ENCODE measurements around the gene SAV1.

The SAV1 gene

DNA sequence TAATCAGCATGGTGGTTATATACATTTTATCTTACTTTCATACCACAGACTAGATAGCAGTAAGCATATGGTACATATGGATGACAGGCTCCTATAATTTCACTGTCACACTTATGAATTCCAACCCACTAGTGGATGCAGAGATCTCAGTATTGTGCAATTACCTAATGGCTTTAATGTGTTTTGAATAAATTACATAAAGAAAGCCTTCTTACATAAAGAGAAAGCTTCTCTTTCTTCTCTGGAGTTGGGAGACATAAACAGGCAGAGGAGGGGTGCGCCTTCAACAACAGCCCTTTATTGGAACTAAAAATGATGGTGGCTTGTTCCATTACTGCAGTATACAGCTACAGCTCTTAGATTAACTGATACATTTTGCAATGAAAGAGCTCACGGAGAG, 52.6 kb downstream of the SAV1 start:
- in situ Hi-C loops (cut with HindIII; ENCODE audit: low pct_unique_long_range_greater_than_20kb, low sequenced_read_pairs), result no loop called here
- TF ChIP-seq JUND (IDR thresholded peaks at IDR 0.05; ENCODE audit: low read depth), result no peak

GRCh38 chr14:50615056-50615455, 53.0 kb downstream of the SAV1 start:
- in situ Hi-C loops (cut with HindIII; ENCODE audit: low pct_unique_long_range_greater_than_20kb, low sequenced_read_pairs), result no loop called here
- no peak for DNase-seq (ENCODE audit: low read depth in 1 of 2, low spot score in 1 of 2)
- no peak for TF ChIP-seq JUND (IDR thresholded peaks at IDR 0.05; ENCODE audit: low read depth)

More for the DNA sequence above, 52.6 kb downstream of the SAV1 start:
- no peak for DNase-seq (ENCODE audit: low read depth in 1 of 2, low spot score in 1 of 2)

DNA sequence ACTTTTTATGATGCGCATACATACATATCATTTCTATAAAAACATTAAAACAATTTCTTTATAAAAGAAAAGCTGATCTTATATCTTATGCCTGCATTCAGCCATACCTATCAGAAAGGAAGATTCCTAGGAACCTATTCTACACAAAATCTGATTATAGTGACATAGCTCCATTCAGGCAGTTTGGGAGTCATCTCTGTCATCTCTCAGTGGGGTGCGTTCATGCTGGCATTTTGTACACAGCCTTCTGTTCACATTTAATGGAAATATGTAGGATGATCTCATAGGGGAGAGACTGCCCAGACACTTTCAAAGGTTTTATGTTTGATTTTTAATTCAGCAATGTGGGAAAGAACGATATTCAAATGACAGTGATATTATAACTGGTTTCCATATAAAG, 55.3 kb downstream of the SAV1 start:
- TF ChIP-seq JUND (IDR thresholded peaks at IDR 0.05; ENCODE audit: low read depth), result no peak
- in situ Hi-C loops (cut with HindIII; ENCODE audit: low pct_unique_long_range_greater_than_20kb, low sequenced_read_pairs), result no loop called here
- no peak for DNase-seq (ENCODE audit: low read depth in 1 of 2, low spot score in 1 of 2)

- in situ Hi-C loops (cut with HindIII; ENCODE audit: low pct_unique_long_range_greater_than_20kb, low sequenced_read_pairs), result no loop called here
- TF ChIP-seq JUND (IDR thresholded peaks at IDR 0.05; ENCODE audit: low read depth), result no peak
- no peak for DNase-seq (ENCODE audit: low read depth in 1 of 2, low spot score in 1 of 2)
These were observed 57.6 kb downstream of the SAV1 start for GRCh38 chr14:50610465-50610864.

DNA sequence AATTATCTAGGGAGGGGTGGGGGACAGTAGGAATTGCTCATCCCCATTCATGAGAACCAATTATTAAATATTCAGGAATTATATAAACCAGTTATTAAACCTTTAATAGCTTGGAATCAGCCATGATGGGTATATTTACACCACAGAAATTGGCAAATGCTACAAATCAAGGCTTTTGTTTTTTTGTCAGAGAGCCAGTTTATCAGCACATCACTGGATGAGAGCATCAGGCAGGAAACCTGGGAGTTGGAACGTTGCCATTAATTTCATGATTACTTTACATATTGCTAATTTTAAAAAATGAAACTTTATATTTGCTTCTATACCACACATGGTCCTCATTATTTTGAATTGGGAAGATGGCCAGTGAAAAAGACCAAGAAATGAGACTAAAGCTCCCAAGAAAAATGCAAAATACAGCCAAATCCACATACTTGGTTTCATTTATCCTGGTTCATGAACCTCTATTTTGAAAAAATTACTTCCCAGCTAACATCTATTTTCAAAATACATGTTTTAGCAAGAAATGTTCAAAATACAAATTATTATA, 59.7 kb downstream of the SAV1 start:
- DNase-seq (ENCODE audit: low read depth in 1 of 2, low spot score in 1 of 2), result no peak
- in situ Hi-C loops (cut with HindIII; ENCODE audit: low pct_unique_long_range_greater_than_20kb, low sequenced_read_pairs), result no loop called here
- TF ChIP-seq JUND (IDR thresholded peaks at IDR 0.05; ENCODE audit: low read depth), result no peak

DNA sequence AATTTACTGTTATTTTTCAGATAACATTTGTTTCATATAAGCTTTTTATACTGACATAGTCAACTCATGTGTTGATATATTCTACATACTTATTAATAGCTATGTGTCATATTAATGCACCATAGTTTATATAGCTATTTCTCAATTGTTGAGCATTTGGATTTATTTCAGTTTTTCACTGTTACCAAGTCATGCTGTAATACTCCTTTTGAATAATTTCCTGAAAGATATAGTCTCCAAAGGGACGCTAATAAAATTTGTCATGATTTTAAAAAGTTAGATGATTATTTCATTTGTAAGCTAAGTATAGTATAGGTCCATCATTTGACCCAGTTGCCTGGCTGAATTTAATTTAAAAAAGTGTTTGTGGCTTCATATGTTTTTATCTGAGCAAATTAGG, 60.3 kb downstream of the SAV1 start:
- TF ChIP-seq JUND (IDR thresholded peaks at IDR 0.05; ENCODE audit: low read depth), result no peak
- in situ Hi-C loops (cut with HindIII; ENCODE audit: low pct_unique_long_range_greater_than_20kb, low sequenced_read_pairs), result no loop called here
- DNase-seq (ENCODE audit: low read depth in 1 of 2, low spot score in 1 of 2), result no peak

- DNase-seq (ENCODE audit: low read depth in 1 of 2, low spot score in 1 of 2), result no peak
- TF ChIP-seq JUND (IDR thresholded peaks at IDR 0.05; ENCODE audit: low read depth), result no peak
- in situ Hi-C loops (cut with HindIII; ENCODE audit: low pct_unique_long_range_greater_than_20kb, low sequenced_read_pairs), result no loop called here
These were observed 60.9 kb downstream of the SAV1 start for GRCh38 chr14:50607181-50607580.

GRCh38 chr14:50606468-50606867, 61.6 kb downstream of the SAV1 start:
- no peak for DNase-seq (ENCODE audit: low read depth in 1 of 2, low spot score in 1 of 2)
- in situ Hi-C loops (cut with HindIII; ENCODE audit: low pct_unique_long_range_greater_than_20kb, low sequenced_read_pairs), result no loop called here
- no peak for TF ChIP-seq JUND (IDR thresholded peaks at IDR 0.05; ENCODE audit: low read depth)

DNA sequence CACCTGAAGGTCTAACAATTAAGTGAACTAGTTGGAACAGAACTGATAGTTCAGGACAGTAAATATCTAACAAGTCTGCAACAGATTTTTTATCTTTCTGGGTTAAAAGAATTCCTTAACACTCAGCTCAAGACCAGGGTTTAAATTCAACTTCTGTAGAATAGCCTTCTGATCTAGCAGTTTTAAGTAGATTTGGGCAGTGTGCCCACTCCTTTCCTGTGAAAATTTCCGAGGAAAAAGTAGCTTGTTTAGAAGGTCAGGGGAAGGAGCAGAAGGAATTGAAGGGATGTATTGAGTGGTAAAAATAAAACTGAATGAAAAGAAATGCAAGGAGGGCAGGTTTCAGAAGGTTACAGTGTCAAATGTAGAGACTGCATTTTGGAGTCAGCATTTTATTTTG, 62.3 kb downstream of the SAV1 start:
- no peak for DNase-seq (ENCODE audit: low read depth in 1 of 2, low spot score in 1 of 2)
- in situ Hi-C loops (cut with HindIII; ENCODE audit: low pct_unique_long_range_greater_than_20kb, low sequenced_read_pairs), result no loop called here
- no peak for TF ChIP-seq JUND (IDR thresholded peaks at IDR 0.05; ENCODE audit: low read depth)

- no peak for DNase-seq (ENCODE audit: low read depth in 1 of 2, low spot score in 1 of 2)
- in situ Hi-C loops (cut with HindIII; ENCODE audit: low pct_unique_long_range_greater_than_20kb, low sequenced_read_pairs), result no loop called here
- no peak for TF ChIP-seq JUND (IDR thresholded peaks at IDR 0.05; ENCODE audit: low read depth)
These were observed 64.5 kb downstream of the SAV1 start for GRCh38 chr14:50603565-50603964.

DNA sequence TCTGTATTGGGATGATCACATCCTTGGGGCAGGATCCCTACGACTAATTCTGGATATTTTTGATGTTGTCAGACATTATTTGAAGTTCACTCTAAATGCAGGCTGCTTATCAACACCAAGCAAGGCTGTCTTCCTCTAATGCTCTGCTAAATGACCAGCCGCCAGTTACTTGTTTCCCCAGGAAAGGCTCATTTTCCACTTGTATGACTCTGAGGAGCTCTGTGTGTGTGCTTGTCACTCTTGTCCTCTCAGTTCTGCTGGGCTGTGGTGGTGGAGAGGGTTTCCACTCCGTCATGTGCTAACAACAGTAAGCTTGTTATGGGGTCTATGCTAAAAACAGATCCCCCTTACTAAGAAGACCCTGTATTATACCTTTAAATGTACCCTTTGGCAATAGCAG, 66.1 kb downstream of the SAV1 start:
- no peak for DNase-seq (ENCODE audit: low read depth in 1 of 2, low spot score in 1 of 2)
- in situ Hi-C loops (cut with HindIII; ENCODE audit: low pct_unique_long_range_greater_than_20kb, low sequenced_read_pairs), result no loop called here
- no peak for TF ChIP-seq JUND (IDR thresholded peaks at IDR 0.05; ENCODE audit: low read depth)

DNA sequence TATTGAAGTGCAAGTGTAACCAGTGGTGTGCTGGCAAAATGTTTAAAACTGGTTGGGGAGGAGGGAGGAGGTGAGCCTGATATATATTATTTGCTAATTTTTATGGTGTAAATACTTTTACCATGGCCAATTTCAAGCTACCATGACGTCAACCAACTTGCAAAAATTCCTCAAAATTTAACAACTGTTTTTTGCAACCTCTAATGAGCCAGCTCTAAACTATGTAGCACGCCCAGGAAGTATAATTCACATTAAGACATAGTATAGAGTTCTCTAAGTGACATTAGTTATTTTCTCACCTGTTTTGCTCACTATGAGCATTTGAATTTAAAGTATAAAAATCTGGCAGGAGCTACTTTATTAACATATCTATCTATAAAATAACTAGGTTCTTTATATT, 66.7 kb downstream of the SAV1 start:
- in situ Hi-C loops (cut with HindIII; ENCODE audit: low pct_unique_long_range_greater_than_20kb, low sequenced_read_pairs), result no loop called here
- DNase-seq (ENCODE audit: low read depth in 1 of 2, low spot score in 1 of 2), result no peak
- no peak for TF ChIP-seq JUND (IDR thresholded peaks at IDR 0.05; ENCODE audit: low read depth)

GRCh38 chr14:50600849-50601248, 67.3 kb downstream of the SAV1 start:
- in situ Hi-C loops (cut with HindIII; ENCODE audit: low pct_unique_long_range_greater_than_20kb, low sequenced_read_pairs), result no loop called here
- DNase-seq (ENCODE audit: low read depth in 1 of 2, low spot score in 1 of 2), result peak in 1 of 2 experiments; percentile 7

GRCh38 chr14:50599700-50600444, 68.2 kb downstream of the SAV1 start:
- in situ Hi-C loops (cut with HindIII; ENCODE audit: low pct_unique_long_range_greater_than_20kb, low sequenced_read_pairs), result no loop called here

More at GRCh38 chr14:50600849-50601248, 67.3 kb downstream of the SAV1 start:
- no peak for TF ChIP-seq JUND (IDR thresholded peaks at IDR 0.05; ENCODE audit: low read depth)

More at GRCh38 chr14:50599700-50600444, 68.2 kb downstream of the SAV1 start:
- DNase-seq (ENCODE audit: low read depth in 1 of 2, low spot score in 1 of 2), result peak; percentile 7 to 72
- no peak for TF ChIP-seq JUND (IDR thresholded peaks at IDR 0.05; ENCODE audit: low read depth)
